ENCODE results near the gene SCN4B.
"Not testable (repeated sequence)": the region's sequence is repeated elsewhere in the genome, so short reads cannot be mapped to it uniquely, and the experiment has no call there.

SCN4B gene, protein sequence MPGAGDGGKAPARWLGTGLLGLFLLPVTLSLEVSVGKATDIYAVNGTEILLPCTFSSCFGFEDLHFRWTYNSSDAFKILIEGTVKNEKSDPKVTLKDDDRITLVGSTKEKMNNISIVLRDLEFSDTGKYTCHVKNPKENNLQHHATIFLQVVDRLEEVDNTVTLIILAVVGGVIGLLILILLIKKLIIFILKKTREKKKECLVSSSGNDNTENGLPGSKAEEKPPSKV

DNA sequence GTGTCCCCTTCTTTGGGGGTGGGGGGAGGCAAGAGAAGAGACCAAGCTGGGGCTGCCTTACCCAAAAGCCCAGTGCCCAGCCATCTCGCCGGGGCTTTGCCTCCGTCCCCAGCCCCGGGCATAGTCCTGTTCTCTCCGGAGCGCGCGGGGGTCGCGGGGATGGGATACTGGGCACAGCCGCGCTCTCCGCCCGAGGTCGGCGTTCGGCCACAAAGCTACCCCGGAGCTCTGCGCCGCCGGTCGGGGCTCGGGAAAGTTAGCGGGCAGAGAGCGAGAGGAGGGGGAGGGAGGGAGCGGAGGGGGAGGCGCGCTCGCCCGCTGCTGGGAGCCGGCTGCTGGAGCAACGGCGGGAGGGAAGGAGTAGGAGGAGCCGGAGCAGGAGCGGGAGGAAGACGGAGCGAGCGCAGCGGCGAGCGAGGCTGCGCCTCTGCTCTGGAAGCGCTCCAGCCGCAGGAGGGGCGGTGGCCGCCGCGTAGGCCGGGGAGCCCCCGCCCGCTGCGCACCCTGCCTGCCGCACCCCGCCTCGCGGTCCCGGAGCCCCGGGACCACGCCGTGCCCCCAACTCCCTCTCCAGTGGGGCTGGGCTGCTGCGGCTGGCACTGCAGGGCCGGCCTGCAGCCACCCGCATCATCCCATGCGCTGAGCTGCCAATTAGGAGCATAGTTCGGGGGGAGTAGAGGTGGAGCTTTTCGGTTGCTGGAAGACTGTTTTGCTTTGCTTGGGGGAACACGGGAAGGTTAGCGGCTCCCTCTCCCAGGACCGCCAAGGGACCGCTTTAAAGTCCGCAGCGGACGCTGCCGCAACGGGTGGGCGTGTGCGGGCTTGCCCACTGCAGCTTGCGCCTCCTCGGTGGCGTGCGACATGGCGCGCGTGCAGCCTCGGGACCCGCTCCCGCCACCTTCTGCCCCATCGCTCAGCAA lies at the start of gene SCN4B:
Gene SCN4B (minus strand): TSS at position 272 of the 920 bp plus-strand sequence. CDS start 150 bp downstream, at position 122.
- Mint-ChIP-seq H3K9me3 (no peaks in the 10 kb centered on the region), H3K27me3 (peaks cover 59% of the 10 kb centered on the region), H3K4me3 (peak within 1 kb of the TSS; percentile 60), H3K27ac (ENCODE audit: low read depth) (no peak within 1 kb of the TSS), H3K36me3 (ENCODE audit: insufficient read depth) (peaks cover 5% of the 10 kb centered on the region), H3K4me1 (peaks cover 24% of the 10 kb centered on the region)
- no peak for DNase-seq (ENCODE audit: low spot score in 2 of 2)
- peak; percentile 25 for ATAC-seq (replicated peaks; ENCODE audit: extremely low read depth, poor library complexity, severe bottlenecking)

- H3K9me3 Mint-ChIP-seq, result no peaks in the 10 kb centered on the region
- H3K27me3 Mint-ChIP-seq, result no peaks in the 10 kb centered on the region
- peaks cover 27% of the 10 kb centered on the region for H3K4me1 Mint-ChIP-seq
- DNase-seq (ENCODE audit: low spot score in 2 of 2), result no peak
- H3K36me3 Mint-ChIP-seq (ENCODE audit: insufficient read depth), result peaks cover 10% of the 10 kb centered on the region
- no peak for ATAC-seq (replicated peaks; ENCODE audit: extremely low read depth, poor library complexity, severe bottlenecking)
- H3K4me3 Mint-ChIP-seq, result no peak overlapping the region
- H3K27ac Mint-ChIP-seq (ENCODE audit: low read depth), result no peak overlapping the region
Observed at GRCh38 chr11:118201966-118202365, 49.3 kb upstream of the SCN4B start.

GRCh38 chr11:118200901-118201680 lies 48.5 kb upstream of the SCN4B start:
- peaks cover 18% of the 10 kb centered on the region for H3K4me1 Mint-ChIP-seq
- peaks cover 11% of the 10 kb centered on the region for H3K36me3 Mint-ChIP-seq (ENCODE audit: insufficient read depth)
- peak; percentile 55 for ATAC-seq (replicated peaks; ENCODE audit: extremely low read depth, poor library complexity, severe bottlenecking)
- H3K27ac Mint-ChIP-seq (ENCODE audit: low read depth), result no peak overlapping the region
- DNase-seq (ENCODE audit: low spot score in 2 of 2), result no peak
- H3K27me3 Mint-ChIP-seq, result no peaks in the 10 kb centered on the region
- H3K9me3 Mint-ChIP-seq, result no peaks in the 10 kb centered on the region
- no peak overlapping the region for H3K4me3 Mint-ChIP-seq

GRCh38 chr11:118200497-118200896 lies 47.9 kb upstream of the SCN4B start:
- Mint-ChIP-seq H3K27ac (ENCODE audit: low read depth) (no peak overlapping the region), H3K36me3 (ENCODE audit: insufficient read depth) (peaks cover 12% of the 10 kb centered on the region), H3K4me3 (no peak overlapping the region), H3K27me3 (no peaks in the 10 kb centered on the region), H3K4me1 (peaks cover 12% of the 10 kb centered on the region), H3K9me3 (no peaks in the 10 kb centered on the region)
- ATAC-seq (replicated peaks; ENCODE audit: extremely low read depth, poor library complexity, severe bottlenecking) (no peak), DNase-seq (ENCODE audit: low spot score in 2 of 2) (no peak)

- no peak overlapping the region for H3K4me3 Mint-ChIP-seq
Observed at GRCh38 chr11:118199135-118199534, 46.5 kb upstream of the SCN4B start.

DNA sequence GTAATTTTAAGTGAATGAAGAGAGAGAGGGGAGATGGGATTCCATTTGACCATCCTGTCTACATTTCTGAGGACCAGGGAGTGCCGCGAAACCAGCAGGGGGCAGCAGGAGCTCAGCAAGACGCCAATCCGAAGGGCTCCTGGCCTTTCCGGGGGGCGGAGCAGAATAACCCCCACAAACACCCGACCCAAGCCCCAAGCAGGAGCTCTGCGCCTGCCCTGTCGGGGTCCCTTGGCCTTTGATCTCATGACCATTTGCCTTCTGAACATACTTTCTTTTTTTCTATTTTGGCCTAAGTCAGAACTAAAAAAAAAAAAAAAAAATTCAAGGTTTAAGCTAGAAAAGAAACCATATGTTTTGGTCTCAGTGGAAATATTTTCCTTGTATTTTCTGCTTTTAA lies 45.7 kb upstream of the SCN4B start:
- Mint-ChIP-seq H3K27ac (ENCODE audit: low read depth) (peak overlapping the region; percentile 64), H3K27me3 (no peaks in the 10 kb centered on the region), H3K9me3 (no peaks in the 10 kb centered on the region), H3K36me3 (ENCODE audit: insufficient read depth) (peaks cover 19% of the 10 kb centered on the region), H3K4me1 (peaks cover 9% of the 10 kb centered on the region), H3K4me3 (no peak overlapping the region)
- peak; percentile 45 for ATAC-seq (replicated peaks; ENCODE audit: extremely low read depth, poor library complexity, severe bottlenecking)
- DNase-seq (ENCODE audit: low spot score in 2 of 2), result peak; percentile 70 to 81

More at GRCh38 chr11:118199135-118199534, 46.5 kb upstream of the SCN4B start:
- Mint-ChIP-seq H3K4me1 (peaks cover 9% of the 10 kb centered on the region), H3K27ac (ENCODE audit: low read depth) (peak overlapping the region; percentile 64), H3K36me3 (ENCODE audit: insufficient read depth) (peaks cover 16% of the 10 kb centered on the region), H3K9me3 (no peaks in the 10 kb centered on the region), H3K27me3 (no peaks in the 10 kb centered on the region)
- ATAC-seq (replicated peaks; ENCODE audit: extremely low read depth, poor library complexity, severe bottlenecking) (no peak), DNase-seq (ENCODE audit: low spot score in 2 of 2) (no peak)

DNA sequence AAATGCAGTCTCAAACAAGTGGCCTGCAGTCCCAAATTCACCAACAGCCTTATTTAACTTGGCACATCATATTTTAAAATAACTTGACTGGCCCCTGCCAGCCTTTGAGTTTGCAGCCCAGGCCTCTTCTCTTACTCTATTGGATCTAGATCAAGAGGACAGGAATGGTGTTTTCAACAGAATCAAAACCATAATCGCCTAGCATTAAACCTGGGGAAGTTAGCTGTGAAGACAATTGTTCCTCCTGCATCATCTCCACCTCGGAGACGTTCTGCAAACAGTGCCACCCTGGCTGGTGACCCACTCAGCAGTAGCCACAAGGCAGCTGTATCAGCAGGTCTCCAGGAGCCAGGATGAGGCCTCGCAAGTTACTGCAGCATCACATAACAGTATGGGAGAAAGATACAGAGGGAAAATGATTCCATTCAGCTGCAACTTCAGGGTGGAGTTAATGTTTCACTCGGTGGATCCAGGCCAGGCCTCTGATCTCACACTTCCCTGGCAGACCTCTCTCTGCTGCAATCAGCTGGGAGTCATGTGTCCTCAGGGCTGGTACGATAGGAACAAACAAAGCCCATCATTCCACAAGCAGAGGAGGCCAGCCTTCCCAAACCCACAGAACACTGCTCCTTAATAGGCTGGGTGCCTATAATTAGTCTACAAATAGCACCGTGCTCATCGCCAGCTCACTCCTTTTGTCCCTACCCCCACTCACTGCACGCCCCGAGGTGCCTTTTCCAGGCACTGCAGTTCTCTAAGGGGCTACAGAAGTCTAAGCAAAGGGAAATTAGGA lies 42.4 kb upstream of the SCN4B start:
- H3K36me3 Mint-ChIP-seq (ENCODE audit: insufficient read depth), result peaks cover 23% of the 10 kb centered on the region
- no peak for DNase-seq (ENCODE audit: low spot score in 2 of 2)
- H3K27me3 Mint-ChIP-seq, result no peaks in the 10 kb centered on the region
- no peak overlapping the region for H3K27ac Mint-ChIP-seq (ENCODE audit: low read depth)
- no peaks in the 10 kb centered on the region for H3K9me3 Mint-ChIP-seq
- H3K4me3 Mint-ChIP-seq, result no peak overlapping the region
- H3K4me1 Mint-ChIP-seq, result peaks cover 9% of the 10 kb centered on the region
- no peak for ATAC-seq (replicated peaks; ENCODE audit: extremely low read depth, poor library complexity, severe bottlenecking)

- DNase-seq (ENCODE audit: low spot score in 2 of 2) (no peak), ATAC-seq (replicated peaks; ENCODE audit: extremely low read depth, poor library complexity, severe bottlenecking) (no peak)
- no peaks in the 10 kb centered on the region for H3K27me3 Mint-ChIP-seq
- H3K9me3 Mint-ChIP-seq, result no peaks in the 10 kb centered on the region
- H3K4me3 Mint-ChIP-seq, result no peak overlapping the region
- H3K27ac Mint-ChIP-seq (ENCODE audit: low read depth), result no peak overlapping the region
- H3K4me1 Mint-ChIP-seq, result peaks cover 9% of the 10 kb centered on the region
- peaks cover 23% of the 10 kb centered on the region for H3K36me3 Mint-ChIP-seq (ENCODE audit: insufficient read depth)
Observed at GRCh38 chr11:118193910-118194566, 41.4 kb upstream of the SCN4B start.

DNA sequence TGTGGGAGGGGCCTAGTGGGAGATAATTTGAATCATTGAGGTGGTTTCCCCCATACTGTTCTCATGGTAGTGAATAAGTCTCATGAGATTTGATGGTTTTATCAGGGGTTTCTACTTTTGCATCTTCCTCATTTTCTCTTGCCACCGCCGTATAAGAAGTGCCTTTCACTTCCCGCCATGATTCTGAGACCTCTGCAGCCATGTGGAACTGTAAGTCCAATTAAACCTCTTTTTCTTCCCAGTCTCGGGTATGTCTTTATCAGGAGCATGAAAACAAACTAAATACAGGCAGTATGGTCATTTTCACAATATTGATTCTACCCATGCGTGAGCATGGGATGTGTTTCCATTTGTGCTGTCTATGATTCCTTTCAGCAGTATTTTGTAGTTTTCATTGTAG lies 40.2 kb upstream of the SCN4B start:
- H3K9me3 Mint-ChIP-seq; ATAC-seq (replicated peaks; ENCODE audit: extremely low read depth, poor library complexity, severe bottlenecking); H3K4me3 Mint-ChIP-seq; DNase-seq (ENCODE audit: low spot score in 2 of 2); H3K27ac Mint-ChIP-seq (ENCODE audit: low read depth); H3K27me3 Mint-ChIP-seq; H3K4me1 Mint-ChIP-seq: not testable (repeated sequence)
- H3K36me3 Mint-ChIP-seq (ENCODE audit: insufficient read depth), result peaks cover 21% of the 10 kb centered on the region

DNA sequence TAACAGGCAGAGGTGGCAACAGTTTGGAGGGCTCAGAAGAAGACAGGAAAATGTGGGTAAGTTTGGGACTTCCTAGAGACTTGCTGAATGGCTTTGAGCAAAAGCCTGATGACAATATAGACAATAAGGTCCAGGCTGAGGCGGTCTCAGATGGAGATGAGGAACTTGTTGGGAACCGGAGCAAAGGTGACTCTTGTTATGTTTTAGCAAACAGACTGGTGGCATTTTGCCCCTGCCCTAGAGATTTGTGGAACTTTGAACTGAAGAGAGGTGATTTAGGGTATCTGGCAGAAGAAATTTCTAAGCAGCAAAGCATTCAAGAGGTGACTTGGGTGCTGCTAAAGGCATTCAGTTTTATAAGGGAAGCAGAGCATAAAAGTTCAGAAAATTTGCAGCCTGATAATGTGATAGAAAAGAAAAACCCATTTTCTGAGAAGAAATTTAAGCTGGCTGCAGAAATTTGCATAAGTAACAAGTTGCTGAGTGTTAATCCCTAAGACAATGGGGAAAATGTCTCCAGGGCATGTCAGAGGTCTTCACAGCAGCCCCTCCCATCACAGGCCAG lies 38.4 kb upstream of the SCN4B start:
- not testable (repeated sequence) for ATAC-seq (replicated peaks; ENCODE audit: extremely low read depth, poor library complexity, severe bottlenecking); H3K4me1 Mint-ChIP-seq; H3K9me3 Mint-ChIP-seq; DNase-seq (ENCODE audit: low spot score in 2 of 2); H3K4me3 Mint-ChIP-seq; H3K27ac Mint-ChIP-seq (ENCODE audit: low read depth)
- H3K36me3 Mint-ChIP-seq (ENCODE audit: insufficient read depth), result peaks cover 14% of the 10 kb centered on the region
- peaks cover 11% of the 10 kb centered on the region for H3K27me3 Mint-ChIP-seq

- ATAC-seq (replicated peaks; ENCODE audit: extremely low read depth, poor library complexity, severe bottlenecking) (no peak), DNase-seq (ENCODE audit: low spot score in 2 of 2) (no peak)
- Mint-ChIP-seq H3K9me3 (no peaks in the 10 kb centered on the region), H3K4me3 (no peak overlapping the region), H3K36me3 (ENCODE audit: insufficient read depth) (peaks cover 4% of the 10 kb centered on the region), H3K27me3 (peaks cover 11% of the 10 kb centered on the region), H3K27ac (ENCODE audit: low read depth) (no peak overlapping the region), H3K4me1 (no peaks in the 10 kb centered on the region)
Observed at GRCh38 chr11:118186346-118187107, 33.9 kb upstream of the SCN4B start.

All from central memory CD8-positive, alpha-beta T cell (primary cell).